Measurements from ENCODE around the gene MBTPS2. TPM values are rescaled to one million over a fixed set of nuclear protein-coding genes. Genes with fewer than 3 reads are reported as not detected.
"Not testable (repeated sequence)": the region's sequence is repeated elsewhere in the genome, so short reads cannot be mapped to it uniquely, and the experiment has no call there.

MBTPS2 gene
- total RNA-seq, 1 donor from 2014 or later: 9.0 TPM

GRCh38 chrX:21816136-21816535 lies 23.3 kb upstream of the MBTPS2 start:
- intact Hi-C loops (cut with micrococcal nuclease): no loop called here
- POLR2A ChIA-PET: no interaction called here
- CTCF ChIA-PET: no interaction called here

DNA sequence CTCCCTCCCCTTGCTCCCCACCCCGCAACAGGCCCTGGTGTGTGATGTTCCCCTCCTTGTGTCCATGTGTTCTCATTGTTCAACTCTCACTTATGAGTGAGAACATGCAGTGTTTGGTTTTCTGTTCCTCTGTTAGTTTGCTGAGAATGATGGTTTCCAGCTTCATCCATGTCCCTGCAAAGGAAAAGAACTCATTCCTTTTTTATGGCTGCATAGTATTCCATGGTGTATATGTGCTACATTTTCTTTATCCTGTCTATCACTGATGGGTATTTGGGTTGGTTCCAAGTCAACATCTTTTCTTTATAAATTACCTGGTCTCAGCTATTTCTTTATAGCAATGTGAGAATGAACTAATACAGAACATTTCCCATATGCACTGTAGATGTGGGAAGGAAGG lies 19.2 kb upstream of the MBTPS2 start:
- H3K4me1 Mint-ChIP-seq; POLR2A ChIA-PET; H3K27me3 Mint-ChIP-seq; H3K4me3 Mint-ChIP-seq; H3K36me3 Mint-ChIP-seq (ENCODE audit: low read depth); H3K27ac Mint-ChIP-seq; H3K9me3 Mint-ChIP-seq; intact Hi-C loops (cut with micrococcal nuclease); CTCF ChIA-PET; ATAC-seq (ENCODE audit: low read depth); DNase-seq: not testable (repeated sequence)

More at GRCh38 chrX:21816136-21816535, 23.3 kb upstream of the MBTPS2 start:
- no peaks in the 10 kb centered on the region for H3K27me3 Mint-ChIP-seq
- DNase-seq (no peak), ATAC-seq (ENCODE audit: low read depth) (no peak)
- TF ChIP-seq, protein P1, sequence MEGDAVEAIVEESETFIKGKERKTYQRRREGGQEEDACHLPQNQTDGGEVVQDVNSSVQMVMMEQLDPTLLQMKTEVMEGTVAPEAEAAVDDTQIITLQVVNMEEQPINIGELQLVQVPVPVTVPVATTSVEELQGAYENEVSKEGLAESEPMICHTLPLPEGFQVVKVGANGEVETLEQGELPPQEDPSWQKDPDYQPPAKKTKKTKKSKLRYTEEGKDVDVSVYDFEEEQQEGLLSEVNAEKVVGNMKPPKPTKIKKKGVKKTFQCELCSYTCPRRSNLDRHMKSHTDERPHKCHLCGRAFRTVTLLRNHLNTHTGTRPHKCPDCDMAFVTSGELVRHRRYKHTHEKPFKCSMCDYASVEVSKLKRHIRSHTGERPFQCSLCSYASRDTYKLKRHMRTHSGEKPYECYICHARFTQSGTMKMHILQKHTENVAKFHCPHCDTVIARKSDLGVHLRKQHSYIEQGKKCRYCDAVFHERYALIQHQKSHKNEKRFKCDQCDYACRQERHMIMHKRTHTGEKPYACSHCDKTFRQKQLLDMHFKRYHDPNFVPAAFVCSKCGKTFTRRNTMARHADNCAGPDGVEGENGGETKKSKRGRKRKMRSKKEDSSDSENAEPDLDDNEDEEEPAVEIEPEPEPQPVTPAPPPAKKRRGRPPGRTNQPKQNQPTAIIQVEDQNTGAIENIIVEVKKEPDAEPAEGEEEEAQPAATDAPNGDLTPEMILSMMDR (IDR thresholded peaks at IDR 0.05): no peak
- no peaks in the 10 kb centered on the region for H3K9me3 Mint-ChIP-seq
- no peaks in the 10 kb centered on the region for H3K36me3 Mint-ChIP-seq (ENCODE audit: low read depth)
- H3K4me3 Mint-ChIP-seq: no peak overlapping the region
- no peak overlapping the region for H3K27ac Mint-ChIP-seq
- H3K4me1 Mint-ChIP-seq: no peaks in the 10 kb centered on the region

DNA sequence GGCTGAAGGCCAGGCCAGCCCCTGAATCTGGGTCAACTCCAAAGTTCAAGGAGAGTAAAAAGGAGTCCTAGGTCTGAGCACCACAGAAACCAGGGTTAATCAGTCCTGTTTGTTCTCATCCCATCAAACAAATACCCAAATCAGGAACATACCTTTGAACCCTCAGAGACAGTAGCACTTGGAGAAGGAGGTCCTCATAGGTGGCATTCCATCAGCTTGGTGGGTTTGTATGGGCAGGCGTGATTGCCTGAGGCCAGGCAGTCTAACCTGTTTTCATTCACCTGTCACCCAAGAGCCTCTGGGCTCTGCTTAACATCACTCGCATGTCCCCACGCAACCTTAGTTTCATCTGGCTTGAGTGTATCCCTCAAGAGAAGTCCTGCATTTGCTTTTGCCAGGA lies 17.5 kb upstream of the MBTPS2 start:
- no peaks in the 10 kb centered on the region for H3K27me3 Mint-ChIP-seq
- H3K4me3 Mint-ChIP-seq: no peak overlapping the region
- no peak for ATAC-seq (ENCODE audit: low read depth)
- ChIA-PET POLR2A (no interaction called here), CTCF (no interaction called here)
- intact Hi-C loops (cut with micrococcal nuclease): no loop called here
- H3K36me3 Mint-ChIP-seq (ENCODE audit: low read depth): no peaks in the 10 kb centered on the region
- no peak for DNase-seq
- TF ChIP-seq, protein P1 (IDR thresholded peaks at IDR 0.05): no peak
- H3K9me3 Mint-ChIP-seq: no peaks in the 10 kb centered on the region
- no peaks in the 10 kb centered on the region for H3K4me1 Mint-ChIP-seq
- H3K27ac Mint-ChIP-seq: no peak overlapping the region

DNA sequence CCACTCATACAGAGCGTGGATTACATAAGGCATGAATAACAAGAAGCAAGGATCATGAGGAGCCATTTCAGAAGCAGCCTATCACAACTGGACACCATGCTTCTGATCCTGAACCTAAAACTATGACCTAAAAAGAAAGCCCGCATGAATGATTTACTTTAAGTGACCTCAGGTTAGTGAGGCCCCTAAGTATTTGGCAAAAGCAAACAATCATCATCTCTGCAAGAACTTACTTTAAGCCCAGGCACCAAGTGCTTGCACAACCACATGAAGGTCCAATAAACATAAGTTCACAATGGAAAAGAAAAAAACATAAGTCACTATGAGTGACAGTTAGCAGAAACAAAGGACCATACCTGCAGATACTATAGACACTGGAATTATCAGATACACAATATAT lies 7.9 kb upstream of the MBTPS2 start:
- Mint-ChIP-seq H3K9me3 (no peaks in the 10 kb centered on the region), H3K27me3 (peaks cover 5% of the 10 kb centered on the region), H3K27ac (no peak overlapping the region), H3K4me3 (no peak overlapping the region), H3K36me3 (ENCODE audit: low read depth) (no peaks in the 10 kb centered on the region), H3K4me1 (no peaks in the 10 kb centered on the region)
- no peak for ATAC-seq (ENCODE audit: low read depth)
- POLR2A ChIA-PET: no interaction called here
- TF ChIP-seq, protein P1 (IDR thresholded peaks at IDR 0.05): no peak
- intact Hi-C loops (cut with micrococcal nuclease): no loop called here
- CTCF ChIA-PET: no interaction called here
- DNase-seq: no peak

- ChIA-PET POLR2A (no interaction called here), CTCF (no interaction called here)
- DNase-seq (no peak), ATAC-seq (ENCODE audit: low read depth) (no peak)
- intact Hi-C loops (cut with micrococcal nuclease): loop anchor here (5.0 kb wide), 1 partner anchor 465 kb away; the partner anchor contains the start of gene CNKSR2
- Mint-ChIP-seq H3K27ac (no peak overlapping the region), H3K9me3 (no peaks in the 10 kb centered on the region), H3K27me3 (no peaks in the 10 kb centered on the region), H3K4me3 (no peak overlapping the region), H3K36me3 (ENCODE audit: low read depth) (peaks cover 3% of the 10 kb centered on the region), H3K4me1 (peaks cover 7% of the 10 kb centered on the region)
- TF ChIP-seq, protein P1 (IDR thresholded peaks at IDR 0.05): no peak
These were observed 2.4 kb upstream of the MBTPS2 start for GRCh38 chrX:21837056-21837455.

DNA sequence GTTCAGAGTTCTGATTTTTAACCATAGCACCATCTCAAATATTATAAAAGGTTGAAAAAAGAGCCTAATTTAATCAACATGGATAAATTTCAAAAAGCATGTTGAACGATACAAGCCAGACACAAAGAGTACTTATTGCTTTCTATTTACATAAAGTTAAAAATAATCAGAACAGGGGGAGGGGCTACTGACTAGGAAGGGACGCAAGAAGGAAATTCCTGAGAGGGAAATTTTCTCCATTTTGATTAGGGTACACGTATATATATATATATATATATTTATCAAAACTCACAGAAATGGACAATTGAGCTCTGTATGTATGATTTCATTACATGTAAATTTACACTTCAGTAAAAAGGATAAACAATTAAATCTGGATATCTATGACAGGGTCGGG lies 482 bp upstream of the MBTPS2 start:
- Mint-ChIP-seq H3K36me3 (ENCODE audit: low read depth) (peaks cover 6% of the 10 kb centered on the region), H3K9me3 (no peaks in the 10 kb centered on the region), H3K27me3 (no peaks in the 10 kb centered on the region), H3K4me1 (peaks cover 7% of the 10 kb centered on the region), H3K4me3 (peak overlapping the region; percentile 90), H3K27ac (peak overlapping the region; percentile 86)
- TF ChIP-seq, protein P1 (IDR thresholded peaks at IDR 0.05): no peak
- ChIA-PET CTCF (no interaction called here), POLR2A (interaction anchor here (0.9 to 1.4 kb wide), 4 partner anchors 11 to 465 kb away, joined by 3 to 7 read pairs (median 6); partner anchors contain the start of gene CNKSR2)
- ATAC-seq (ENCODE audit: low read depth) (peak; percentile 15), DNase-seq (no peak)
- intact Hi-C loops (cut with micrococcal nuclease): loop anchor here (1.0 to 5.0 kb wide), 7 partner anchors 102 to 1322 kb away; partner anchors contain the start of genes CNKSR2 and SMS

Measured in activated B cell treated with CpG ODN at 0.5 μM for 24 hours (primary cell).